RWPE2 (cell line): ENCODE data around the gene GDNF.
"Not testable (repeated sequence)": the region's sequence is repeated elsewhere in the genome, so short reads cannot be mapped to it uniquely, and the experiment has no call there.

ENCODE experiments used
- ATAC-seq: fragments of 200-7000 bp; cut with Tn5 transposase; 3 replicates; pipeline ENCODE4 v1.9.1; 2021; ENCODE audit warnings: low read depth
- DNase-seq: peaks from one replicate; pipeline ENCODE4 v3.0.0-alpha.2; 2020; ENCODE audit warnings: low spot score
- H3K27ac ChIP-seq: fragments of 450-650 bp; 2 replicates; pipeline ENCODE4 v1.5.1; 2017; ENCODE audit warnings: mild to moderate bottlenecking; ENCODE audit not compliant: poor library complexity, severe bottlenecking
- H3K27me3 ChIP-seq: fragments of 250-450 bp; sonication (Bioruptor Pico); 2 replicates; pipeline ENCODE4 v1.5.1; 2021; ENCODE audit warnings: mild to moderate bottlenecking, moderate library complexity; ENCODE audit not compliant: insufficient read depth, poor library complexity, severe bottlenecking
- H3K36me3 ChIP-seq: fragments of 250-450 bp; sonication (Bioruptor Pico); 2 replicates; pipeline ENCODE4 v1.5.1; 2020; ENCODE audit warnings: low read depth, mild to moderate bottlenecking, moderate library complexity
- H3K4me1 ChIP-seq: fragments of 250-450 bp; sonication (Bioruptor Pico); 2 replicates; pipeline ENCODE4 v1.5.1; 2021; ENCODE audit warnings: mild to moderate bottlenecking, moderate library complexity; ENCODE audit not compliant: insufficient read depth, poor library complexity, severe bottlenecking
- H3K4me3 ChIP-seq: fragments of 250-450 bp; sonication (Bioruptor Pico); 2 replicates; pipeline ENCODE4 v1.5.1; 2021; ENCODE audit warnings: mild to moderate bottlenecking, moderate library complexity; ENCODE audit not compliant: severe bottlenecking
- H3K9me3 ChIP-seq: fragments of 250-450 bp; sonication (Bioruptor Pico); 2 replicates; pipeline ENCODE4 v1.5.1; 2021; ENCODE audit warnings: mild to moderate bottlenecking, moderate library complexity; ENCODE audit not compliant: severe bottlenecking
- TF ChIP-seq, protein P1 (sequence below): fragments of 450-650 bp; IDR thresholded peaks from one replicate; pipeline ENCODE4 v1.5.1; 2017; ENCODE audit warnings: mild to moderate bottlenecking, moderate library complexity; ENCODE audit not compliant: poor library complexity, severe bottlenecking

GDNF gene

DNA sequence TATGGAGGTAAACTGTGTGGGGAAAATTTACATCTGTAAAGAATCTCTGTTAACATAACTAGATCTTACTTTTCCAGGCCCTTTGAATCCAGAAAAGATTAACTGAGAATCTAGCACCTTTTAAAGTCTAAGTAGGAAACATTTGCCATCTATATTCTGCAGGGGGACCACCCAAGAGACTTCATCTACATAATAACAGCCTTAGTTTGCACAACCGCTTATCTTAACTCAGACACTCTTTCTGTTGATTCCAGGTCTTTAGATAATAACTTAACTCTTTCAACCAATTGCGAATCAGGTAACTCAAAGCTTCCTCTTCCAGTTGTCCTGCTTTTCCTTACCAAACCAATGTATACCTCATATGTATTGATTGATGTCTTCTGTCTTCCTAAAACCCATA is 53.4 kb downstream of the GDNF start:
- no peaks in the 10 kb centered on the region for H3K36me3 ChIP-seq
- no peaks in the 10 kb centered on the region for H3K9me3 ChIP-seq
- TF ChIP-seq, protein P1, sequence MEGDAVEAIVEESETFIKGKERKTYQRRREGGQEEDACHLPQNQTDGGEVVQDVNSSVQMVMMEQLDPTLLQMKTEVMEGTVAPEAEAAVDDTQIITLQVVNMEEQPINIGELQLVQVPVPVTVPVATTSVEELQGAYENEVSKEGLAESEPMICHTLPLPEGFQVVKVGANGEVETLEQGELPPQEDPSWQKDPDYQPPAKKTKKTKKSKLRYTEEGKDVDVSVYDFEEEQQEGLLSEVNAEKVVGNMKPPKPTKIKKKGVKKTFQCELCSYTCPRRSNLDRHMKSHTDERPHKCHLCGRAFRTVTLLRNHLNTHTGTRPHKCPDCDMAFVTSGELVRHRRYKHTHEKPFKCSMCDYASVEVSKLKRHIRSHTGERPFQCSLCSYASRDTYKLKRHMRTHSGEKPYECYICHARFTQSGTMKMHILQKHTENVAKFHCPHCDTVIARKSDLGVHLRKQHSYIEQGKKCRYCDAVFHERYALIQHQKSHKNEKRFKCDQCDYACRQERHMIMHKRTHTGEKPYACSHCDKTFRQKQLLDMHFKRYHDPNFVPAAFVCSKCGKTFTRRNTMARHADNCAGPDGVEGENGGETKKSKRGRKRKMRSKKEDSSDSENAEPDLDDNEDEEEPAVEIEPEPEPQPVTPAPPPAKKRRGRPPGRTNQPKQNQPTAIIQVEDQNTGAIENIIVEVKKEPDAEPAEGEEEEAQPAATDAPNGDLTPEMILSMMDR = no peak
- H3K27ac ChIP-seq = no peak overlapping the region
- no peak for ATAC-seq
- no peak for DNase-seq
- no peaks in the 10 kb centered on the region for H3K4me1 ChIP-seq
- H3K4me3 ChIP-seq = no peak overlapping the region
- H3K27me3 ChIP-seq = no peaks in the 10 kb centered on the region

DNA sequence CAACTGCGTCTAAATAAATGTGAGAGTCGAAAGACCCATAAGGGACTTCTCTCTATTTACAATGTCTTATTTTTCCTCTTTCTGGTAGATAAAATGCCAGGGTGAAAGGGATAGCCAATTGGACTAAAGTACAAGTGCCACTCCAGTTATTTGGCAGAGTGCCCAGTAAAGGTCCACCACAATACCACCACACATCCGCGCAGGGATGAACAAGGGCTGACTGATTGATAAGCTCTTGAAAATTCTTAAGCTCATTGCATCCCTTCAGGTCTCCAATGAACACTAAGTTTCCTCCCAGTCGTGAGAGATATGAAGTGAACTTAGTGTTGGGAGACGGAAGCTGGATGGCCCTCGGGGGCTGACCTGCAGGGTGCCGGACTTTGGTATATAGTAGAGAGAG is 58.4 kb downstream of the GDNF start:
- H3K27ac ChIP-seq, H3K4me1 ChIP-seq, H3K4me3 ChIP-seq, H3K27me3 ChIP-seq, H3K9me3 ChIP-seq, H3K36me3 ChIP-seq, ATAC-seq, DNase-seq: not testable (repeated sequence)

DNA sequence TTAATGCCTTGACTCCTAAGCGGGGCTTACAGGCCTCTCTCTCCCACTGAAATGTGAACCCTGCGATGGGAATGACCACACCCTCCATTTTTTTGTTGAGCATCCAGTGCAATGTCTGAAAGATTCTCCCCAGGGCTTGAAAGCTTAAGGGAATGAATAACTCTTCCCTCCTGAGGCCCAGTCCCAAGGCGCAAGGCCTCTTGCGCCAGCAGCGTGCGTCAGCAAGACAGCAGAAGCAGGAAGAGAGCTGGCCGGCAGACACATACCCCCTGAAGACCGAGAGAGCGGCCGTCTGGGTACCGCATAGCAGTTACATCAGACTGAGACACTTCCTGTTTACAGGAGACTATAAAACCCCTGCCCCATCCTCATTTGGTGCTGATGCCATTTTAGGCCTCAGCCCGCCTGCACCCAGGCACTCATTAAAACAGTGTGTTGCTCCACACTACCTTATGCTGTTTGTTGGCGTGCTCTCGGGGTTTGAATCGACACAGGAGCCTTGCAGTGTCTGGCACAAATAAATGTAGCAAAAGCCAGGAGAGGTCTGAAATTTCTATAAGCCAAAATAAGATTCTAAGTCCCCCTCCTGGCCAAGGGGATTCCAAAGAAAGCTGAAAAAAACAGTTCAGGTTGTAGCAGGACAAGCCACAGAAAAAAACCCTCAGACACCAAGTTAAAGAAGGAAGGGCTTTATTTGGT is 62.3 kb downstream of the GDNF start:
- no peak for ATAC-seq
- H3K27me3 ChIP-seq = no peaks in the 10 kb centered on the region
- H3K4me3 ChIP-seq = no peak overlapping the region
- no peaks in the 10 kb centered on the region for H3K36me3 ChIP-seq
- no peak for DNase-seq
- TF ChIP-seq, protein P1 = no peak
- no peaks in the 10 kb centered on the region for H3K4me1 ChIP-seq
- H3K9me3 ChIP-seq = peaks cover 5% of the 10 kb centered on the region
- H3K27ac ChIP-seq = no peak overlapping the region

DNA sequence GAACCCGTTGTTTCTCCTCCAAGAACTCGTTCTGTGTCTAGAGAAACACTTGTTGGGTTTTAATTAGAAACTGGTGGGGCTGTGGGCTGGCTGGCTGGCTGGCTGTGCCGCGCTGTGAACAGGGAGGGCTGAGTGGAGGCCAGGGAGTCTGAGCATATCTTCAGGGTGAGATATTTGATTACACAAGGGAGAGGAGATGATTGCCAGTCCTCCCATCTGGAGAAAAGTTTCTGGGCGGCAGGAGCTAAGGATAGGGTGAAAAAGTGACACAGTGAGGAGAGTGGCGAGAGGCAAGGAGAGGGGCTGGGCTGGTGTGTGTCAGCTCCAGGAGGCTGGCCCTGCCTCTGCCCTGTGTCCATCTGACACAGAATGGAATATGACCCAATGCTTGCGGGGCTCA is 63.0 kb downstream of the GDNF start:
- TF ChIP-seq, protein P1 = no peak
- no peak overlapping the region for H3K27ac ChIP-seq
- ATAC-seq (no peak), DNase-seq (no peak)
- no peaks in the 10 kb centered on the region for H3K36me3 ChIP-seq
- H3K4me3 ChIP-seq = no peak overlapping the region
- no peaks in the 10 kb centered on the region for H3K27me3 ChIP-seq
- peaks cover 5% of the 10 kb centered on the region for H3K4me1 ChIP-seq
- peaks cover 5% of the 10 kb centered on the region for H3K9me3 ChIP-seq

- TF ChIP-seq, protein P1 = peak; percentile 62
- no peak for DNase-seq
These were observed 64.8 kb downstream of the GDNF start for GRCh38 chr5:37774912-37775483.

More at GRCh38 chr5:37774912-37775483, 64.8 kb downstream of the GDNF start:
- H3K9me3 ChIP-seq = peaks cover 5% of the 10 kb centered on the region
- no peaks in the 10 kb centered on the region for H3K27me3 ChIP-seq
- no peaks in the 10 kb centered on the region for H3K36me3 ChIP-seq
- no peak overlapping the region for H3K4me3 ChIP-seq
- peaks cover 15% of the 10 kb centered on the region for H3K4me1 ChIP-seq
- H3K27ac ChIP-seq = no peak overlapping the region
- ATAC-seq = no peak
